ENCODE results near the gene NSFL1C. TPM values are rescaled to one million over a fixed set of nuclear protein-coding genes. Genes with fewer than 3 reads are reported as not detected.

NSFL1C gene
- 50.9 and 82.3 TPM in 2 replicates for total RNA-seq (2011; cell fraction: chromatin; rRNA removed; ENCODE audit: low replicate concordance)
- total RNA-seq (2011; cell fraction: nucleolus; rRNA removed), result 32.7 and 35.1 TPM in 2 replicates
- total RNA-seq (2011; cell fraction: nucleoplasm; rRNA removed), result 58.5 and 68.4 TPM in 2 replicates
- total RNA-seq (2014; rRNA removed) (69.8 and 82.5 TPM in 2 replicates), total RNA-seq (2014; rRNA removed; fragmentation: Illumina TruSeq; extraction: Trizol) (27.2 and 29.9 TPM in 2 replicates), total RNA-seq (2015; rRNA removed; fragmentation: Illumina TruSeq; extraction: Trizol) (35.4 and 36.3 TPM in 2 replicates), total RNA-seq (2021) (97.3 and 99.1 TPM in 2 replicates), polyA plus RNA-seq (2011; rRNA removed) (20.8 and 26.5 TPM in 2 replicates), polyA plus RNA-seq (2014; fragmentation: Illumina TruSeq; extraction: Trizol) (104 and 119 TPM in 2 replicates), polyA plus RNA-seq (2014; fragmentation: Nextera tagmentation; extraction: Ambion mirVana) (10 to 100 TPM; 39.3 to 47.0 TPM), polyA plus RNA-seq (2014; rRNA removed) (53.8 and 71.3 TPM in 2 replicates), polyA minus RNA-seq (2011; rRNA and poly(A)+ RNA removed) (26.7 and 47.1 TPM in 2 replicates), Bru-seq, nascent RNA (percentile 89 among the genes with signal in this experiment), BruChase-seq, experiment 1, labeled RNA remaining after a 2-hour chase (percentile 93 among the genes with signal in this experiment), BruChase-seq, experiment 2, labeled RNA remaining after a 6-hour chase (percentile 94 among the genes with signal in this experiment)
- polyA plus RNA-seq (2011; cell fraction: cytosol; rRNA removed), result 15.1 and 25.0 TPM in 2 replicates
- polyA plus RNA-seq (2011; cell fraction: nucleus; rRNA removed), result 91.8 and 160 TPM in 2 replicates
- 78.4 and 79.6 TPM in 2 replicates for polyA plus RNA-seq (2012)
- polyA minus RNA-seq (2011; cell fraction: cytosol; rRNA and poly(A)+ RNA removed), result 11.0 and 17.7 TPM in 2 replicates
- 47.0 and 118 TPM in 2 replicates for polyA minus RNA-seq (2011; cell fraction: nucleus; rRNA and poly(A)+ RNA removed)
- long read RNA-seq, experiment 1, transcript NSFL1C-203 (9 exons, 1,446 nt), result minor isoform, 5 of 289 reads
- long read RNA-seq, experiment 1, transcript NSFL1C-202 (8 exons, 2,611 nt), result minor isoform, 5 of 289 reads
- long read RNA-seq, experiment 1, transcript NSFL1C-201 (9 exons, 3,568 nt), result major isoform, 223 of 289 reads
- long read RNA-seq, experiment 1, partial matches to known transcripts, result 20 of 289 reads
- long read RNA-seq, experiment 1, other reads (novel, unspliced or antisense), result 32 of 289 reads
- long read RNA-seq, experiment 2, transcript NSFL1C-201 (9 exons, 3,568 nt), result major isoform, 53 of 107 reads
- long read RNA-seq, experiment 2, partial matches to known transcripts, result 32 of 107 reads
- long read RNA-seq, experiment 2, other reads (novel, unspliced or antisense), result 20 of 107 reads
- long read RNA-seq, experiment 3, transcript NSFL1C-201 (9 exons, 3,568 nt), result major isoform, 87 of 99 reads
- long read RNA-seq, experiment 3, partial matches to known transcripts, result 6 of 99 reads
- long read RNA-seq, experiment 3, other reads (novel, unspliced or antisense), result 6 of 99 reads

DNA sequence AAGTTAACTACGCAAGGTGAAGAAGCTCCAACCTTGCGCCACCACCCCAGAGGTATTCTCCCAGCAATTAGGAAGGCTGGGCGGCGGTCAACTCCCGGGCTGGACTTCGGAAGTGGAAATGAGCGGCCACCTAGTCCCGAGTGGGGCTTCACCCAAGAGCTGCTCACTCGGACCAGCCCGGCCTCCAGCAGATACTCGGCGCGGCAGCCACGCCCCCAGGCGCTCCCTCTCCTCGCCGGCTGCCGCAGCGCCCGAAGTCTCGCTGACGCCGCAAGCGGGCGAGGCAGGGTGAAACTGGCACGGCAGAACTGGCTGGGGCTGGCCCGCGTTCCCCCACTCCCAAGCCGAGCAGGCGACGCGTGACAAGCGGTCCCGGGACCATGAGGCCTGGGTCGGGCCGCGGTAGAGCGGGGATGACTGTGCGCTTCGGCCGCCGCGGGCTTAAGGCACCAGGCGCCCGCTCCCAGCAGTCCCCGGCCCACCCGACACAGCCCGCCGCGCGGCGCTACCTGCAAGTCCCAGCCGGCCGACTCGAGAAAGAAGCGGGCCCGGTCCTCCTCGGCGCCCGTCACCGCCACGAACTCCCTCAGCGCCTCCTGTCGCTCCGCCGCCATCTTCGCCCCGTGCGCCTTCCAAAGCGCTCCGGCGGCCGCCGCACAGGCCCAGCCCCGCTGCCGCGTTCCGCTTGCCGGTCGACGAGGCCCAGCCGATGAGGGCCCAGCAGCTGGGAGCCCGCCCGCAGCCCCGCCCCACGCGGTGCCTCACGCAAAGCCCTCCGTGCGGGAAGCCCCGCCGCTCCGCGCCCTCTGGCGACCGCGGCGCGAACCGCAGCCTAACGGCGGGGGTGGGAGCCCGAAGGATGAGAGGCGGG is at the start of gene NSFL1C:
Gene NSFL1C, minus strand, starts transcription at position 639 of the 871 bp plus-strand sequence. Its CDS starts 25 bp downstream, at position 614.
- intact Hi-C loops (cut with micrococcal nuclease), result loop anchor here (2.0 to 10.0 kb wide), 2 partner anchors 36 to 142 kb away; partner anchors contain the start of gene SDCBP2
- no peak for TF ChIP-seq TCF7L2 (IDR thresholded peaks at IDR 0.05; ENCODE audit: low read depth, low read length)
- TF ChIP-seq TRIM28 (IDR thresholded peaks at IDR 0.05), result no peak
- no peak for TF ChIP-seq HDAC2 (IDR thresholded peaks at IDR 0.05)
- no peak for TF ChIP-seq IFI16 (CRISPR knock-in tag; IDR thresholded peaks at IDR 0.05)
- peak; percentile 58; the same call in 1 of the 2 replicates for TF ChIP-seq ZNF76 (CRISPR knock-in tag; IDR thresholded peaks at IDR 0.05; ENCODE audit: borderline replicate concordance)
- TF ChIP-seq SREBF1 (IDR thresholded peaks at IDR 0.05; ENCODE audit: borderline replicate concordance, low read depth, low read length), result no peak
- TF ChIP-seq MEIS2 (IDR thresholded peaks at IDR 0.05; ENCODE audit: partially characterized antibody), result no peak
- no peak for TF ChIP-seq CEBPG (CRISPR knock-in tag; IDR thresholded peaks at IDR 0.05)
- TF ChIP-seq CEBPG (tag; conservative IDR thresholded peaks at IDR 0.05 in 1 of 2, IDR thresholded peaks at IDR 0.05 in 1 of 2), result no peak
- TF ChIP-seq, protein P1, sequence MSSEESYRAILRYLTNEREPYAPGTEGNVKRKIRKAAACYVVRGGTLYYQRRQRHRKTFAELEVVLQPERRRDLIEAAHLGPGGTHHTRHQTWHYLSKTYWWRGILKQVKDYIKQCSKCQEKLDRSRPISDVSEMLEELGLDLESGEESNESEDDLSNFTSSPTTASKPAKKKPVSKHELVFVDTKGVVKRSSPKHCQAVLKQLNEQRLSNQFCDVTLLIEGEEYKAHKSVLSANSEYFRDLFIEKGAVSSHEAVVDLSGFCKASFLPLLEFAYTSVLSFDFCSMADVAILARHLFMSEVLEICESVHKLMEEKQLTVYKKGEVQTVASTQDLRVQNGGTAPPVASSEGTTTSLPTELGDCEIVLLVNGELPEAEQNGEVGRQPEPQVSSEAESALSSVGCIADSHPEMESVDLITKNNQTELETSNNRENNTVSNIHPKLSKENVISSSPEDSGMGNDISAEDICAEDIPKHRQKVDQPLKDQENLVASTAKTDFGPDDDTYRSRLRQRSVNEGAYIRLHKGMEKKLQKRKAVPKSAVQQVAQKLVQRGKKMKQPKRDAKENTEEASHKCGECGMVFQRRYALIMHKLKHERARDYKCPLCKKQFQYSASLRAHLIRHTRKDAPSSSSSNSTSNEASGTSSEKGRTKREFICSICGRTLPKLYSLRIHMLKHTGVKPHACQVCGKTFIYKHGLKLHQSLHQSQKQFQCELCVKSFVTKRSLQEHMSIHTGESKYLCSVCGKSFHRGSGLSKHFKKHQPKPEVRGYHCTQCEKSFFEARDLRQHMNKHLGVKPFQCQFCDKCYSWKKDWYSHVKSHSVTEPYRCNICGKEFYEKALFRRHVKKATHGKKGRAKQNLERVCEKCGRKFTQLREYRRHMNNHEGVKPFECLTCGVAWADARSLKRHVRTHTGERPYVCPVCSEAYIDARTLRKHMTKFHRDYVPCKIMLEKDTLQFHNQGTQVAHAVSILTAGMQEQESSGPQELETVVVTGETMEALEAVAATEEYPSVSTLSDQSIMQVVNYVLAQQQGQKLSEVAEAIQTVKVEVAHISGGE (CRISPR knock-in tag; IDR thresholded peaks at IDR 0.05), result peak; percentile 99 to 100 (median 99)
- TF ChIP-seq GABPB1 (CRISPR knock-in tag; IDR thresholded peaks at IDR 0.05), result peak; percentile 97

More for the DNA sequence above, at the start of gene NSFL1C:
- no TSS peak for BruUV-seq (replicated peaks)
- CTCF ChIA-PET (ENCODE audit: low intra/inter-chr PET ratio), result interaction anchor here (0.6 to 0.7 kb wide), 2 partner anchors 37 to 225 kb away, joined by 3 read pairs; no protein-coding TSS in a partner anchor
- H4K20me1 ChIP-seq (replicated peaks; ENCODE audit: control insufficient read depth, insufficient read depth, low read length), result peaks cover 8% of the 10 kb centered on the region; the same call in 1 of the 2 replicates
- in situ Hi-C loops (cut with MboI), result no loop called here
- H3K4me2 ChIP-seq (ENCODE audit: insufficient read depth, low read length), result peak within 1 kb of the TSS; percentile 89
- H3K9me3 ChIP-seq (replicated peaks; ENCODE audit: control insufficient read depth, insufficient read depth, low read depth, low read length), result no peaks in the 10 kb centered on the region
- DNase-seq (ENCODE audit: extremely low read depth in 1 of 4, low spot score in 3 of 4) (peak; percentile 84 to 93 (median 88)), ATAC-seq (peak; percentile 91), FAIRE-seq (no peak)
- peaks cover 46% of the 10 kb centered on the region for H3K79me2 ChIP-seq (ENCODE audit: control insufficient read depth, insufficient read depth, low read length)
- H3K27me3 ChIP-seq (ENCODE audit: control insufficient read depth in 2 of 2, insufficient read depth in 2 of 2, low read length in 2 of 2), result no peaks in the 10 kb centered on the region
- H3K9me1 ChIP-seq (ENCODE audit: control insufficient read depth, insufficient read depth, low read length), result no peaks in the 10 kb centered on the region
- WGBS (ENCODE audit: insufficient coverage, low coverage, missing lambda C conversion rate), result 0% methylated on average over 32 of the region's 104 CpGs
- POLR2A ChIA-PET, result interaction anchor here (0.6 to 2.2 kb wide), 9 partner anchors 9 to 141 kb away, joined by 3 to 8 read pairs (median 3); no protein-coding TSS in a partner anchor
- H2AFZ ChIP-seq (ENCODE audit: low read depth, low read length), result peak within 1 kb of the TSS; percentile 93
- peaks cover 18 to 40% of the 10 kb centered on the region in 2 experiments for H3K4me1 ChIP-seq (replicated peaks in 1 of 2; ENCODE audit: control insufficient read depth in 2 of 2, insufficient read depth in 2 of 2, low read length in 2 of 2)
- H3K36me3 ChIP-seq (ENCODE audit: control insufficient read depth, insufficient read depth, low read length), result peaks cover 40% of the 10 kb centered on the region
- peak within 1 kb of the TSS; percentile 94 for H3K27ac ChIP-seq (ENCODE audit: extremely low read depth, low read depth, low read length)
- peak within 1 kb of the TSS; percentile 97 for H3K4me3 ChIP-seq
- peak within 1 kb of the TSS; percentile 91 to 96 for H3K9ac ChIP-seq (ENCODE audit: insufficient read depth in 1 of 2, low read depth in 2 of 2, low read length in 2 of 2)
